Measurements from ENCODE around the gene ETFA.

ETFA gene

GRCh38 chr15:76172782-76173181, 138.5 kb downstream of the ETFA start:
- DNase-seq (ENCODE audit: low spot score), result no peak

GRCh38 chr15:76169911-76170800, 141.1 kb downstream of the ETFA start:
- no peak for DNase-seq (ENCODE audit: low spot score)

- no peak for DNase-seq (ENCODE audit: low spot score)
Observed at GRCh38 chr15:76169018-76169417, 142.3 kb downstream of the ETFA start.

- DNase-seq (ENCODE audit: low spot score), result no peak
Observed at GRCh38 chr15:76168237-76168984, 142.9 kb downstream of the ETFA start.

GRCh38 chr15:76165951-76166350, 145.3 kb downstream of the ETFA start:
- no peak for DNase-seq (ENCODE audit: low spot score)
